HG02870 (cell line): Measurements from ENCODE around the gene SSH2.

Source experiments
- ATAC-seq: cut with Tn5 transposase; IDR thresholded peaks from one replicate; pipeline ENCODE4 v1.9.1; 2021; ENCODE audit warnings: mild to moderate bottlenecking, moderate library complexity; ENCODE audit not compliant: unreplicated experiment

SSH2 gene

GRCh38 chr17:29579866-29580771 is 349.9 kb downstream of the SSH2 start:
- peak; percentile 69 for ATAC-seq

- no peak for ATAC-seq
Observed at GRCh38 chr17:29578626-29579485, 351.2 kb downstream of the SSH2 start.

- no peak for ATAC-seq
Observed at GRCh38 chr17:29577385-29578211, 352.4 kb downstream of the SSH2 start.

- ATAC-seq: no peak
Observed at GRCh38 chr17:29577001-29577370, 353.0 kb downstream of the SSH2 start.

GRCh38 chr17:29576214-29577000 is 353.6 kb downstream of the SSH2 start:
- ATAC-seq: no peak
